Parathyroid adenoma (tissue), 2 donors: Measurements from ENCODE around the gene SMPD3.
A peak's percentile ranks its signal among the peaks of the same experiment; 100 is the strongest.

ENCODE experiments used
- H2AFZ ChIP-seq: fragments of 300-600 bp; sonication (generic); one replicate; pipeline ENCODE4 v1.7.0; 2017; ENCODE audit warnings: antibody characterized with exemption, mild to moderate bottlenecking
- H3K27ac ChIP-seq: fragments of 300-600 bp; sonication (generic); one replicate; pipeline ENCODE4 v1.7.0; 2017
- H3K27me3 ChIP-seq: fragments of 300-600 bp; sonication (generic); one replicate; pipeline ENCODE4 v1.7.0; 2017; ENCODE audit warnings: low read length; ENCODE audit not compliant: control insufficient read depth, insufficient read depth
- H3K36me3 ChIP-seq: fragments of 300-600 bp; sonication (generic); one replicate; pipeline ENCODE4 v1.7.0; 2017; ENCODE audit warnings: low read length; ENCODE audit not compliant: control insufficient read depth, insufficient read depth
- H3K4me1 ChIP-seq: fragments of 300-600 bp; sonication (generic); one replicate; pipeline ENCODE4 v1.7.0; 2017; ENCODE audit warnings: control low read depth
- H3K4me2 ChIP-seq: fragments of 300-600 bp; sonication (generic); one replicate; pipeline ENCODE4 v1.7.0; 2017; ENCODE audit warnings: low read length
- H3K4me3 ChIP-seq: fragments of 300-600 bp; sonication (generic); one replicate; pipeline ENCODE4 v1.7.0; 2017; ENCODE audit warnings: low read depth, low read length
- H3K79me2 ChIP-seq: fragments of 300-600 bp; sonication (generic); one replicate; pipeline ENCODE4 v1.7.0; 2017; ENCODE audit warnings: control low read depth
- H3K9ac ChIP-seq: fragments of 300-600 bp; sonication (generic); one replicate; pipeline ENCODE4 v1.7.0; 2017; ENCODE audit warnings: mild to moderate bottlenecking
- H3K9me3 ChIP-seq: fragments of 300-600 bp; sonication (generic); one replicate; pipeline ENCODE4 v1.7.0; 2017; ENCODE audit warnings: low read length; ENCODE audit not compliant: control insufficient read depth
- CTCF ChIP-seq: fragments of 300-600 bp; sonication (generic); IDR thresholded peaks from one replicate; pipeline ENCODE4 v1.7.0; 2017; ENCODE audit warnings: antibody characterized with exemption, mild to moderate bottlenecking
- donor health status: primary hyperparathyroidism.

Gene SMPD3

GRCh38 chr16:68452176-68452575 is 3.9 kb upstream of the SMPD3 start:
- peaks cover 2% of the 10 kb centered on the region for H3K79me2 ChIP-seq
- no peak overlapping the region for H3K27ac ChIP-seq
- no peak for TF ChIP-seq CTCF
- no peaks in the 10 kb centered on the region for H3K36me3 ChIP-seq
- no peak overlapping the region for H3K4me2 ChIP-seq
- no peak overlapping the region for H3K9ac ChIP-seq
- H3K9me3 ChIP-seq, result no peaks in the 10 kb centered on the region
- H3K4me3 ChIP-seq, result no peak overlapping the region
- peaks cover 11% of the 10 kb centered on the region for H3K4me1 ChIP-seq
- no peak overlapping the region for H2AFZ ChIP-seq
- H3K27me3 ChIP-seq, result no peaks in the 10 kb centered on the region

- no peaks in the 10 kb centered on the region for H3K36me3 ChIP-seq
- no peak overlapping the region for H2AFZ ChIP-seq
- no peaks in the 10 kb centered on the region for H3K27me3 ChIP-seq
- no peak overlapping the region for H3K4me3 ChIP-seq
- H3K79me2 ChIP-seq, result peaks cover 2% of the 10 kb centered on the region
- no peak overlapping the region for H3K9ac ChIP-seq
- TF ChIP-seq CTCF, result no peak
- no peak overlapping the region for H3K27ac ChIP-seq
- no peak overlapping the region for H3K4me2 ChIP-seq
- no peaks in the 10 kb centered on the region for H3K9me3 ChIP-seq
- H3K4me1 ChIP-seq, result peaks cover 11% of the 10 kb centered on the region
Observed at GRCh38 chr16:68451676-68452075, 3.4 kb upstream of the SMPD3 start.

GRCh38 chr16:68450741-68451255 is 2.5 kb upstream of the SMPD3 start:
- Histone ChIP-seq H3K4me2 (no peak overlapping the region), H3K27ac (no peak overlapping the region), H3K9ac (no peak overlapping the region), H3K4me3 (no peak overlapping the region), H3K36me3 (no peaks in the 10 kb centered on the region), H2AFZ (no peak overlapping the region), H3K9me3 (no peaks in the 10 kb centered on the region), H3K27me3 (no peaks in the 10 kb centered on the region), H3K4me1 (peaks cover 11% of the 10 kb centered on the region), H3K79me2 (peaks cover 2% of the 10 kb centered on the region)
- TF ChIP-seq CTCF, result no peak

GRCh38 chr16:68447653-68448359 is 502 bp downstream of the SMPD3 start:
- no peaks in the 10 kb centered on the region for H3K9me3 ChIP-seq
- no peak overlapping the region for H3K27ac ChIP-seq
- no peak overlapping the region for H3K9ac ChIP-seq
- H2AFZ ChIP-seq, result peak overlapping the region; percentile 90
- peak overlapping the region; percentile 30 for H3K4me3 ChIP-seq
- peaks cover 2% of the 10 kb centered on the region for H3K79me2 ChIP-seq
- no peak for TF ChIP-seq CTCF
- H3K4me1 ChIP-seq, result peaks cover 11% of the 10 kb centered on the region
- H3K36me3 ChIP-seq, result no peaks in the 10 kb centered on the region
- H3K27me3 ChIP-seq, result no peaks in the 10 kb centered on the region
- peak overlapping the region; percentile 56 for H3K4me2 ChIP-seq
